HT-29 (cell line): ENCODE measurements around the gene DNAH1. TPM values are rescaled to one million over a fixed set of nuclear protein-coding genes. Genes with fewer than 3 reads are reported as not detected.

Experiments used
- DNase-seq: peaks from one replicate; pipeline ENCODE4 v3.0.0-alpha.2; 2015; ENCODE audit warnings: low spot score
- total RNA-seq: library from RNA; depleted of rRNA; stranded (reverse); fragments of >200 nt; shearing (Covaris generic); gene quantifications from 2 replicates; pipeline ENCODE4 v1.2.3, GENCODE V29; 2014

Gene DNAH1
- total RNA-seq, 1 experiment from 2014 or later: 4.0 TPM

DNA sequence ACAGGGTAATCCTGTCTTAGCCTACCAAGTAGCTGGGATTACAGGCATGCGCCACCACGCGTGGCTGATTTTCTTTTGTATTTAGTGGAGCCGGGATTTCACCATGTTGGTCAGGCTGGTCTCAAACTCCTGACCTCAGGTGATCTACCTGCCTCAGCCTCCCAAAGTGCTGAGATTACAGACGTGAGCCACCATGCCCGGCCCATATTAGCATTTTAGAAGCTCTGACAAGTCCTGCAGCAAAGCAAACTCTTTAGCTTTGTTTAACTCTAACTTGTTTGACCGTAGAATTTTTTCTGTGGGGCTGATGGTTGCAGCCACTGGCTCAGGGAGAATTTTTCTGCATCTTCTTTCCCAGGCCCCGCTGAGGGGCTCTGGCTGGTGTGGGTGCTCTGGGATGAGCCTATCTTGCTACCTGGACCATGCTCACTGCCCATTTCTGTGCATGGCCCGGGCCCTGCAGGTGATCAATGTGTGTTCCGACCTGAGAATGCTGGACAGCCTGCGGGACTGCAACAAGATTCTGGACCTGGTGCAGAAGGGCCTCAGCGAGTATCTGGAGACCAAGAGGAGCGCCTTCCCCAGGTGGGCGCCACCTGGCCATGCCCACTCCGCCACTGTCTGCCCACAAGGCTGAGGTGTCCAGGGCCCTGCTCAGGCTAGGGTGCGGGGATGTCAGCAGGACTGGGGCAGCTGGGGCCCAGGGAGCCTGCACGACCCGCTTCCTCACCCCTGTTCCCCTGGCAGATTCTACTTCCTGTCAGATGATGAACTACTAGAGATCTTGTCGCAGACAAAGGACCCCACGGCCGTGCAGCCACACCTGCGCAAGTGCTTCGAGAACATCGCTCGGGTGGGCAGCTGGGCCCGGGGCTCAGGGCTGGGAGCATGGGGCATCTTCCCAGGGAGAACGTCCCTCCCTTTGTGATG is 41.3 kb downstream of the DNAH1 start:
- no peak for DNase-seq

DNA sequence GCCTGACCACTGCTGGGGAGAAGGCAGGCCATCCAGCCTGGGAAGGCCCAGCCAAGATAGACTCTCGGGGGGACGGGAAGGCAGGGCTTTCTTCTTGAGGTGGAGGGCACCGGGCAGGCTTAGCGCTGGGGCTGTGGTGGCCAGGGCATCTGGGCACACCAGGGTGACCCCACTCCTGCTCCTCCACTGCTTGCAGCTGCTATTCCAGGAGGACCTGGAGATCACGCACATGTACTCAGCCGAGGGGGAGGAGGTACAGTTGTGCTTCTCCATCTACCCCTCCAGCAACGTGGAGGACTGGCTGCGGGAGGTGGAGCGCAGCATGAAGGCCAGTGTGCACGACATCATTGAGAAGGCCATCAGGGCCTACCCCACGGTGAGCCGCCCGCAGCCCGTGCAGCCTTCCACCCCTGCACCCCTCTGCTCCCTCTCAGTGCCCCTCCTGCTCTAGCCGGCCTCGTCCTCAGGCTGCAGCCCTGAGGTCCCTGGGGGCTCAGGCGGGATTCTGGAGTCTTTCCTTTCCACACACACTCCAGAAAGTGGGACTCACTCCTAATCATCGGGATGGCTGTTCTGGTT is 42.3 kb downstream of the DNAH1 start:
- no peak for DNase-seq

DNA sequence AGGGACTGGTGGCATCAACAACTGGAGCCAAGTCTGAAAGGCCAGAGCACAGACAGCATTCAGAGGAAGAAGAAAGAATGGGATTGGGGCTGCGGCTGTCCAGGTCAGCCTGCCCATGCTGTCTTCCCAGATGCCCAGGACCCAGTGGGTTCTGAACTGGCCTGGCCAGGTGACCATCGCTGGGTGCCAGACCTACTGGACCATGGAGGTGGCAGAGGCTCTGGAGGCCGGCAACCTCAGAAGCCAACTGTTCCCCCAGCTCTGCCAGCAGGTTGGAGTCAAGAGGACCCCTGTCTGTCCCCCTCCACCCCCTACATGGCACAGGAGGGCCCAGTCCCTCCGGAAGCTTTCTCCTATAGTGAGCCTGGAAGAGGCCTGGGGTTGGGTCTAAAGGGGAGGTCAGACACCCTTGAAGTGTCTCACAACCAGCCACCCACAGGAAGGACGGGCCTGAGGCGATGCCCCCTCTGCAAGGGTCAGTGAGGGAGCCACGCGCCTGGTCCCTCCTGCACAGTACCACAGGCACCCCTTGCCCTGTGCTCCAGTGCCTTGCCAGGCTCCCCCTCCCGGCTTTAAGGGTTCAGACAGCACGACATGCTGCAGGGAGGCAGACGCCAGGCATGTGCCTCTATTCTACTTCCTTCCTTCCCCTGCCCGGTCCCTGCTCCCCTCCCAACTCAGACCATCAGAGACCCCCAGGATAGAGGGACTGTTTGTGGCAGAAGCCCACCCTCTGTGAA is 43.2 kb downstream of the DNAH1 start:
- DNase-seq: no peak

DNA sequence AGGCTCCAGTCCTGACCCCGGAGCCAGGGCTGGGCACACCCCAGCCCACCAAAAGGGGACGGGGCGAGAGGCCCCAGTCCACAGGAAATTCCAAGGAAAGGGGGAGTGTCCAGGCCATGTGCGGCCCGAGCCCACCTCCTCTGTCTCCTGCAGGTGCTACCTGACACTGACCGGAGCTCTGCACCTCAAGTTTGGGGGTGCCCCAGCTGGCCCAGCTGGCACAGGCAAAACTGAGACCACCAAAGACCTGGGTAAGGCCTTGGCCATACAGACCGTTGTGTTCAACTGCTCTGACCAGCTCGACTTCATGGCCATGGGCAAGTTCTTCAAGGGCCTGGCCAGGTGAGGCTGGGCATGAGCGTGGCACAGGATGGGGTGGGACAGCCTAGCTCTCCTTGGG is 44.9 kb downstream of the DNAH1 start:
- no peak for DNase-seq

DNA sequence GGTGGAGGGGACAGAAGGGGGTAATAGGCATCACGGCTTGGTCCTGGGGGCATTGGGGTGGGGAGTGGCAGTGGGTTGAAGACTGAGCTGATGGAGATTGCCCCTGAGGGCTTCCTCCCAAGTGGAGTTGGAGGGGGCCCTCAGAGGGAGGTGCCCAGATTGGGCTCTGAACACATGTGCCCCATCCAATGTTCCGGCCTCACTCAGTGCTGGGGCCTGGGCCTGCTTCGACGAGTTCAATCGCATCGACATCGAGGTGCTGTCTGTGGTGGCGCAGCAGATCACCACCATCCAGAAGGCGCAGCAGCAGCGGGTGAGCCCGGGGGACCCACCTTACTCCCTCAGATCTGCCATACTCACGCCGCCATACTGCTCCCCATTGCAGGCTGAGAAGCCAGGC is 45.3 kb downstream of the DNAH1 start:
- no peak for DNase-seq

DNA sequence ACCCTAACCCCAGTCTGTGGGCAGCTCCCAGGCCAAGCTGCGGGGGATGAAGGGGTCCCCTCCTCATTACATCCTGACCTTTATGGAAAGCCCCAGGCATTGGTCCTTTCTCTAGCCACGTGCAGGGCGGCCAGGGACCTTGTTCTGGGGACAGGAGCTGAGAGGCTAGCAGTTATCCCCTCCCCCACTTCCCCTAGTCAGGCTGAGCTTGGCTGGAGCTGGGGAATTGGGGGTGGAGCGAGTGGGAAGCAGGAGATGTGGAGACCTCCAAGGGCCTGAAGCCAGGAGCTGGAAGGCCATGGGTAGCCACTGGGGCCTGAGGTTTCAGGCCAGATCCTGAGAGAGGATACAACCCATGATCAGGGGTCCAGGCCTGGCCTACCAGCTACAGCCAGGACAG is 45.8 kb downstream of the DNAH1 start:
- no peak for DNase-seq

DNA sequence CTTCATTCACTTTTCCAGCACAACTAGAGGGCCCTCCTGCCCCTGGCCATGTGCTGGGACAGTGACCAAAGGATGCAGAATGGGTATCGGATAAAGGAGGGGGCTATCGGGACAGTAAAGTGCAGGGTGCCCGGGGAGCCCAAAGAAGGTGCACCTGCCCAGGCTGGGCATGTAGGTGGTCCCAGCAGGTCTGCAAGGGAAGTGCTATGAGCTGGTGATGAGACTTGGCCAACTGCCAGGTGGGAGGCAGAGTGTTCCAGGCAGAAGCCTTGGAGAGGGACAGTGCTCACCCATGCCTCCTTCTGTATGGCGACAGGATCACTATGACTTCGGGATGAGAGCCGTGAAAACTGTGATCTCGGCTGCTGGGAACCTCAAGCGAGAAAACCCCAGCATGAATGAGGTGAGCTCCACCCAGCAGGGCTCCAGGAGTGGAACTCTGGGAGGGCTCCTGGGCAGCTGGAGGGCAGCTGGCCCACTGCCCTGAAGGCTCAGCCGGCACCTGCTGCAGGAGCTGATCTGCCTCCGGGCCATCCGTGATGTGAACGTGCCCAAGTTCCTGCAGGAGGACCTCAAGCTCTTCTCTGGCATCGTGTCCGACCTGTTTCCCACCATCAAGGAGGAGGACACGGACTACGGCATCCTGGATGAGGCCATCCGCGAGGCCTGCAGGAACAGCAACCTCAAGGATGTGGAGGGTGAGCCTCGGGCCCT is 48.4 kb downstream of the DNAH1 start:
- DNase-seq: no peak

DNA sequence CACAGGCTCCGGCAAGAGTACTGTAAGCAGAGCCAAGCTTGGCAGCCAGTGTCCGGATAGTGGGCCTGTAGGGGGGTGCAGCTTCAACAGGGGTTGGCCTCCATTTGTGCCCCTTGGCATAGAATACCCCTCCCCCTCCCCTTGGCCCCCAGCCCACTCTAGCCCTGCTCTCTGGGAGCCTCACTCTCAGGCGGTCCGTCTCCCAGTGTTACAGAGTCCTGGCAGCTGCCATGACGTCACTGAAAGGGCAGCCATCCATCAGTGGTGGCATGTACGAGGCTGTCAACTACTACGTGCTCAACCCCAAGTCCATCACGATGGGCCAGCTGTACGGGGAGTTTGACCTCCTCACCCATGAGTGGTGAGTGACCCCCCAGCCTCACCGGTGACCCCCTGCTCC is 50.4 kb downstream of the DNAH1 start:
- no peak for DNase-seq

DNA sequence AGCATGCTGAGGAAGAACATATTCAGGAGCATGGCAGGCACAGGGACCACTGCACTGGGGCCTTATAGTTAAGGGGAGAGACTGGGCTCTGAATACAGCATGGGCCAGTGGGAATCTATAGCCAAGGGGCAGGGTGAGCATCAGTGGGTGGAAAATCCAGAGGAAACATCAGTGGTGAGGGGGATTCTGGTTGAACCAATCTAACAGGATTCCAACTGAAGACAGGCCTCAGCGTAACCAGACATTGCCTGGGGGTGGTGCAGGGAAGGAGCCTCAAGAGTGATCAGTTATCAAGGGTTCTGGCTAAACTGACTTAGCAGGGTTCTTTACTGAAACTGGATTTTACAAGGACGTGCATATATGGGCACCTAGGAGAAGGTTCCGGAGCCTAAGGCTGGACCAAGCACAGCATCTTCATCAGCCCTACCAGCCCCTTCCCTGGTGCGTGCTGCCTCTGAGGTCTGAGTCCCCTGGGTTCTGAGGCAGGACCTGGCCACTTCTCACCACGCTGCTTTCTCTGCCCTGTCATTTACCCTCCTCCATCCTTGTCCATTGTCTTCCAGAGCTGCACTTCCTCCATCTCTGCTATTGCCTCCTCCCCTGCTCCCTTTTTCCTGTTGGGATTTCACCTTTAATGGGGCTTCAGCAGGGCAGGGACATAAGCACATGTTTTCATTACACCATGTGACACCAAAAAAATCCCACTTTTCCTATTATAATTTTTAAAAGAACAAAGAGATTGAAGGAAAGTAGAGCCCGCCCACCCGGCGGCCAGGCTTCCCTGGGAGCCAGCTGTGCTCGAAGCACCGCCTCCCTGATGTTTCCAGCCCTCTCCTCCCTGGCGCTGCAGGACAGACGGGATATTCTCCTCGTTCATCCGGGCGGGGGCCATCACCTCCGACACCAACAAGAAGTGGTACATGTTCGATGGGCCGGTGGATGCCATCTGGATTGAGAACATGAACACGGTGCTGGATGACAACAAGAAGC is 52.1 kb downstream of the DNAH1 start:
- DNase-seq: no peak

DNA sequence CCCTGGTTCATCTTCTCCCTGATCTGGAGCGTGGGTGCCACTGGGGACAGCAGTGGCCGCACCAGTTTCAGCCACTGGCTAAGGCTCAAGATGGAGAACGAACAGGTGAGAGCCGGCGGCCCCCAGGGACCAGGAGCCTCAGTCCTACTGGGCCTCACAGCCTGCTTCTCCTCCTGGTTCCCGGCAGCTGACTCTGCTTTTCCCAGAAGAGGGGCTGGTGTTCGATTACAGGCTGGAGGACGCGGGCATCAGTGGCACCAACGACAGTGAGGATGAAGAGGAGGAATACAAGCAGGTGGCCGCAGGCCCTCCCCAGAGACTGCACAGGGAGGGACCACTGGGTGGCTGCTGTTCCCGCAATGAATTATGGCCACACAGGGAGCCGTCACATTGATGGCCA is 54.4 kb downstream of the DNAH1 start:
- DNase-seq: no peak

DNA sequence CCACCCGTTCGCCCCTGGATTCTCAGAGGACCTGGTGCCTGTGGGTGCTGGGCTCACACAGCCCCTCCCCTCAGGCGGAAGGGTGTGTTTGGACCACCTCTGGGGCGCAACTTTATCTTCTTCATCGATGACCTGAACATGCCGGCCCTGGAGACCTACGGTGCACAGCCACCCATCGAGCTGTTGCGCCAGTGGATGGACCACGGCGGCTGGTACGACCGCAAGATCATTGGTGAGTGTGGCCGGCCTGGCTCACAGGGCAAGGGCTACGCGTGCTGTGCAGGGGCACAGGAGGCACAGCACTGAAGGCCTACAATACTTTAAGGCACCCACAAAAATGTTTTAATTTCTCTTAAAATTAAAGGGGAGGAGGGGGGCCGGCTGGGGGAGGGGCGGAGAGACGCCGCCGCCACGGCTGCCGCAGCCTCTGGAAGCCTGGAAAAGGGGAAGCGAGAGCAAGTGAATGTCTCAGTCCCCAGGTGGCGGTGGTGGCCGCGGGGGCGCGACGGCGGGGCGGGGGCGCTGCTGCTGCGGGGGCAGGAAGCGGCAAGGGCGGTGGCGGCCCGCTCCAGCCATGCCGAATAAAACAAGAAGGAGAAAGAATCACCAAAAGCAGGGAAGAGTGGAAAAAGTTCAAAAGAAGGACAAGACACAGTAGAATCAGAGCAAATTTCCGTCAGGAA is 56.8 kb downstream of the DNAH1 start:
- DNase-seq: no peak

DNA sequence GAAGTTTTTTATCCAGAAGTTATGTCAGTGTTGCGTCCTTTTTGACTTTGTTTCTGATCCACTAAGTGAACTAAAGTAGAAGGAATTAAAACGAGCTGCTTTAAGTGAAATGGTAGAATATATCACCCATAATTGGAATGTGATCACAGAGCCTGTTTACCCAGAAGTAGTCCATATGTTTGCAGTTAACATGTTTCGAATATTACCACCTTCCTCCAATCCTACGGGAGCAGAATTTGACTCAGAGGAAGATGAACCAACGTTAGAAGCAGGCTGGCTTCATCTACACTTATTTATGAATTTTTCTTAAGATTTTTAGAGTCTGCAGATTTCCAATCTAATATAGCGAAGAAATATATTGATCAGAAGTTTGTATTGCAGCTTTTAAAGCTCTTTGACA is 57.6 kb downstream of the DNAH1 start:
- DNase-seq: no peak

DNA sequence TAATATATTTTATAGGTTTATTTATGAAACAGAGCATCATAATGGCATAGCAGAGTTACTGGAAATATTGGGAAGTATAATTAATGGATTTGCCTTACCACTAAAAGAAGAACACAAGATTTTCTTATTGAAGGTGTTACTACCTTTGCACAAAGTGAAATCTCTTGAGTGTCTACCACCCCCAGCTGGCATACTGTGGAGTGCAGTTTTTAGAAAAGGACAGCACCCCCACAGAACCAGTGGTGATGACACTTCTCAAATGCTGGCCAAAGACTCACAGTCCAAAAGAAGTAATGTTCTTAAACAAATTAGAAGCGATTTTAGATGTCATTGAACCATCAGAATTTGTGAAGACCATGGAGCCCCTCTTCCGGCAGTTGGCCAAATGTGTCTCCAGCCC is 58.1 kb downstream of the DNAH1 start:
- no peak for DNase-seq

DNA sequence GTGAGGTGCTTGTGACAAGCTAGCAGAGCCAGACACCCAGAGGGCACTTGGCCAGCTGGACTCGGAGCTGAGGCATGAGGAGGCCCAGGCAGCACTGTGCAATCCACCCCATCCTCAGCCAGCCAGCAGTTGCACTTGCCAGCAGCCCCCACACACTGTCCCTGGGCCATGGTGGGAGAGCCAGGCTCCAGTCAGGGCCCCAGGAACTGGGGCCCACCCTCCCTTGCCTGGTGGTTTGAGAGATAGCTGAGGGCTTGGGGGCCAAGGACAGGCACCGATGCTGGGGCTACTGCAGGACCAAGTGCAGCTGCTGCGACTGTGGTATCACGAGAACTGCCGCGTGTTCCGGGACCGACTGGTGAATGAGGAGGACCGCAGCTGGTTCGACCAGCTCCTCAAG is 63.5 kb downstream of the DNAH1 start:
- DNase-seq: no peak

DNA sequence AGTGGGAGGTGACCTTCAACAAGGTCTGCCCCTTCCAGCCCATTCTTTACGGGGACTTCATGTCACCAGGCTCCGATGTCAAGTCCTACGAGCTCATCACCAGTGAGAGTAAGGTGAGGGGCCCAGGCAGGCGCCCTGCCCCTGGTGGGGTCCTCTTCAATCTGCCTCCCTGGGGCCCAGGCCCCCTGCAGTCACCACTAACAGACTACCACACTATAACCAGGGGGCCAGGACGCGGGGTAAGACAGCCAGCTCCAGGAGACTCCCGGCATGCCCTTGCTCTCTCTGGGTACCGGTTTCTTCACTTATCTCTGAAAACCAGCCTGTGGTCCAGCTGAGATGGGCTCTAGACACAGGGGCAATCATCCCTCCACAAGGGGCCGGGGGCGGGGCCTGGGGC is 63.9 kb downstream of the DNAH1 start:
- no peak for DNase-seq

DNA sequence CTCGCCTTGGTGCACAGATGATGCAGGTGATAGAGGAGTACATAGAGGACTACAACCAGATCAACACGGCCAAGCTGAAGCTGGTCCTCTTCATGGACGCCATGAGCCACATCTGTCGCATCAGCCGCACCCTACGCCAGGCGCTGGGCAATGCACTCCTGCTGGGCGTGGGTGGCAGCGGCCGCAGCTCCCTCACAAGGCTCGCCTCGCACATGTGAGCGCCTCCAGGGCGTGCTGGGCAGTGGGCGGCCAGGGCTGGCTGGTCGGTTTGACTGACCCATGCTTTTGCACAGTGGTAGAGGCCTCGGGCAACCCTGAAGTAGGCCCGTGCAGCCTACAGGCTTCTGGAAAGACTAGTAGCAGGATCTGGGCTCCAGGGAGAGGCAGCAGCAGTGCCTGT is 65.5 kb downstream of the DNAH1 start:
- no peak for DNase-seq

DNA sequence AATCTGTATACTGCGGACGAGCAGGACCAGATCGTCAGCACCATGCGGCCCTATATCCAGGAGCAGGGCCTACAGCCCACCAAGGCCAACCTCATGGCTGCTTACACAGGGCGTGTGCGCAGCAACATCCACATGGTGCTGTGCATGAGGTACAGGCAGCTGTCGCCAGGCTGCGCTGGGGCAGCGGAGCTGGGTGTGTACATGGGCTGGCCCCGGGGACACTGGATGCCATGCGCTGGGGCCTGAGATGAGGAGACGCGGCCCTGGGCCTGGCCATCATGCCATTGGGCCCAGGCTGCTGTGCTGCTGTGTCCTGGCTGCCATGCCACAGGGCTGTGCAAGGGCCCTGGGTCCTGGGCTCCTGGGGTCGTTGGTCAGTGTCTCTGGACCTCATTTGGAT is 67.3 kb downstream of the DNAH1 start:
- no peak for DNase-seq

DNA sequence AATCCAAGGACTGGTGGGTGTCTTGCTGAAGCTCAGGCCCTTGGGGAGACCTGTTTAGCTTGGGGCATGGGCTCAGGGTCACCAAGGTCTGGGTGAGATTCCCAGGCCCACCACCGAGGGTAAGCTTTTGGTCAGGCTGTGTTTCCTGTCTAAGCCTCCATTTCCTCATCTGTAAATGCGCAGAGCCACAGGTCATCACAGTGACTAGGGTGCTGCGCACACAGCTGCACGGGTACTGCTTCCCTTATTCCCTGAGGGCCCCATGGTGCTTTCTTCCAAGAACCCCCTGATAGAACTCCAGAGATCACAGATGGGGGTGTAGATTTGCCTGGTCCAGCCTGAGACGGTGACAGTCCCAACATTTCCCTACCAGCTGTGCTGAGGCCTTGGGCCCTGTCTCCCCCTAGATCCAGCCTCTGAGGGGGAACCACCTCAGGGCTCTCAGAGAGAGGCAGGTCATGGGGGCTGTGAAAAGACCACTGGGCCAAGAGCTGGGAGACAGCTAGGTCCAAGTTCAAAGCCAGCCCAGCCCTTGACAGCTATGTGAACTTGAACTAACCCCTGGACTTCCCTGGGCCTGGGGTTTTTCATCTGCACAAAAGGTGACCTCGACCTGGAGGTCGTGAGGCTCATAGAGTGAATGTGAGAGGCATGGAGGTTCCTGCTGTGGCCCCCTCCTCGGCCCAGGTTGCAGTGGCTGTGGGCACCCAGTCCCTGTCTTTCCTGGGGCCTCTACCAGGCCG is 68.1 kb downstream of the DNAH1 start:
- no peak for DNase-seq

DNA sequence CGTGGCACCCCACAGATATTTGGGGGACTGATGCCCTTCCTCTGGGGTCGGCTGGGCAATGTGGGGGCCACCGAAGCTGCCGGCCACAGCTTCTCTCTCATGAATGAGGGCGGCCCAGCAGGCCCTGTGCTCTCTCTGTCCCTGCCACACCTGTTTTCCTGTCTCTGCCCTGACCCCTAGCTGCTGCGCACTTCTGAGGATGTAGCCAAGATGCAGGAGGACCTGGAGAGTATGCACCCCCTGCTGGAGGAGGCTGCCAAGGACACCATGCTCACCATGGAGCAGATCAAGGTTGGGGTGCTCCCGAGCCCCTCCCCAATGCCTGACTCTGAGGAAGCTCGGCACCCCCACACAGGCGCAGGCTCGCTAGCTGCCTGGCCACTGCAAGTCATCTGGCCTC is 69.0 kb downstream of the DNAH1 start:
- peak; percentile 72 for DNase-seq
